Neural cell (in vitro differentiated cells): Measurements from ENCODE around the gene ITGB1. TPM values are rescaled to one million over a fixed set of nuclear protein-coding genes. Genes with fewer than 3 reads are reported as not detected.

ENCODE experiments used
- H2AFZ ChIP-seq: fragments of 200-600, 300-800 bp; sonication (generic), shearing (Covaris generic); 2 replicates; pipeline ENCODE4 v1.6.0; 2014; ENCODE audit warnings: low read depth, mild to moderate bottlenecking, antibody characterized with exemption, low read length, moderate library complexity
- H3F3A ChIP-seq: fragments of 200-600 bp; shearing (Covaris generic); 2 replicates; pipeline ENCODE4 v1.6.1; 2016; ENCODE audit warnings: mild to moderate bottlenecking, moderate library complexity, mixed read lengths, antibody characterized with exemption, low read length; ENCODE audit not compliant: insufficient read depth, poor library complexity, severe bottlenecking
- H3K27ac ChIP-seq: fragments of 200-600, 300-800 bp; sonication (generic), shearing (Covaris generic); 2 replicates; pipeline ENCODE4 v1.5.1; 2014; ENCODE audit warnings: mild to moderate bottlenecking, low read length, moderate library complexity
- H3K27me3 ChIP-seq: fragments of 300-800, 200-600 bp; sonication (generic), shearing (Covaris generic); 2 replicates; pipeline ENCODE4 v1.6.0; 2014; ENCODE audit warnings: mild to moderate bottlenecking, low read depth, low read length, moderate library complexity; ENCODE audit not compliant: insufficient read depth
- H3K36me3 ChIP-seq: fragments of 300-800, 200-600 bp; sonication (generic), shearing (Covaris generic); 2 replicates; pipeline ENCODE4 v1.5.1; 2014; ENCODE audit warnings: mild to moderate bottlenecking, antibody characterized with exemption, low read length, moderate library complexity; ENCODE audit not compliant: insufficient read depth
- H3K4me2 ChIP-seq: fragments of 300-800, 200-600 bp; sonication (generic), shearing (Covaris generic); 2 replicates; pipeline ENCODE4 v1.6.0; 2014; ENCODE audit warnings: mild to moderate bottlenecking, low read length
- H3K4me3 ChIP-seq: fragments of 300-800, 200-600 bp; sonication (generic), shearing (Covaris generic); 2 replicates; pipeline ENCODE4 v1.5.1; 2014; ENCODE audit warnings: mild to moderate bottlenecking, low read length, moderate library complexity
- H3K79me2 ChIP-seq: fragments of 200-600 bp; shearing (Covaris generic); replicated peaks from 2 replicates; pipeline ENCODE4 v1.6.0; 2014; ENCODE audit warnings: mild to moderate bottlenecking, low read length, moderate library complexity; ENCODE audit not compliant: insufficient read depth
- H3K9ac ChIP-seq: fragments of 300-800, 200-600 bp; sonication (generic), shearing (Covaris generic); 2 replicates; pipeline ENCODE4 v1.6.1; 2016; ENCODE audit warnings: mild to moderate bottlenecking, low read length, mixed read lengths
- H3K9me2 ChIP-seq: fragments of 200-600 bp; shearing (Covaris generic); 2 replicates; pipeline ENCODE4 v1.6.1; 2016; ENCODE audit warnings: mild to moderate bottlenecking, low read length, mixed read lengths; ENCODE audit not compliant: insufficient read depth
- H3K9me3 ChIP-seq: fragments of 200-600, 300-800 bp; sonication (generic), shearing (Covaris generic); 2 replicates; pipeline ENCODE4 v1.6.1; 2016; ENCODE audit warnings: mild to moderate bottlenecking, mixed run types, low read length, moderate library complexity, mixed read lengths
- H4K20me1 ChIP-seq: fragments of 200-600 bp; shearing (Covaris generic); 2 replicates; pipeline ENCODE4 v1.6.1; 2016; ENCODE audit warnings: mild to moderate bottlenecking, mixed run types; ENCODE audit not compliant: insufficient read depth
- EP300 ChIP-seq: fragments of 450-650 bp; conservative IDR thresholded peaks from 2 replicates; pipeline ENCODE4 v1.6.1; 2014; ENCODE audit warnings: antibody characterized with exemption, mild to moderate bottlenecking, moderate library complexity; ENCODE audit not compliant: poor library complexity, severe bottlenecking
- EZH2 ChIP-seq: fragments of 200-600, 300-800 bp; shearing (Covaris generic), sonication (generic); IDR thresholded peaks from 2 replicates; pipeline ENCODE4 v1.6.1; 2014; ENCODE audit warnings: antibody characterized with exemption, low read length, borderline replicate concordance, mild to moderate bottlenecking; ENCODE audit not compliant: insufficient read depth, poor library complexity, severe bottlenecking
- MXI1 ChIP-seq: fragments of 450-650 bp; conservative IDR thresholded peaks from 2 replicates; pipeline ENCODE4 v1.6.1; 2014; ENCODE audit warnings: antibody characterized with exemption, mild to moderate bottlenecking; ENCODE audit not compliant: poor library complexity, severe bottlenecking
- POLR2AphosphoS5 ChIP-seq: IDR thresholded peaks from 2 replicates; pipeline ENCODE4 v1.6.1; 2012
- RAD21 ChIP-seq: fragments of 450-650 bp; conservative IDR thresholded peaks from 2 replicates; pipeline ENCODE4 v1.6.1; 2014; ENCODE audit warnings: antibody characterized with exemption, mild to moderate bottlenecking, moderate library complexity
- SMC3 ChIP-seq: fragments of 450-650 bp; conservative IDR thresholded peaks from 2 replicates; pipeline ENCODE4 v1.6.1; 2014; ENCODE audit warnings: antibody characterized with exemption, mild to moderate bottlenecking, moderate library complexity; ENCODE audit not compliant: poor library complexity
- TAF1 ChIP-seq: IDR thresholded peaks from 2 replicates; pipeline ENCODE4 v1.6.1; 2012; ENCODE audit warnings: low read depth
- polyA plus RNA-seq: library from polyadenylated mRNA; depleted of rRNA; stranded (reverse); fragments of >200 nt; gene quantifications from 2 replicates; pipeline ENCODE4 v1.2.3, GENCODE V29; 2014
- TF ChIP-seq, protein P1 (sequence below): IDR thresholded peaks from 2 replicates; pipeline ENCODE4 v1.6.1; 2012; ENCODE audit warnings: borderline replicate concordance
- TF ChIP-seq, protein P2 (sequence below): fragments of 450-650 bp; IDR thresholded peaks from 2 replicates; pipeline ENCODE4 v1.5.1; 2014; ENCODE audit warnings: antibody characterized with exemption, mild to moderate bottlenecking, moderate library complexity; ENCODE audit not compliant: poor library complexity, severe bottlenecking

Gene ITGB1
- polyA plus RNA-seq, 1 donor from 2014 or later, result 62.4 TPM

DNA sequence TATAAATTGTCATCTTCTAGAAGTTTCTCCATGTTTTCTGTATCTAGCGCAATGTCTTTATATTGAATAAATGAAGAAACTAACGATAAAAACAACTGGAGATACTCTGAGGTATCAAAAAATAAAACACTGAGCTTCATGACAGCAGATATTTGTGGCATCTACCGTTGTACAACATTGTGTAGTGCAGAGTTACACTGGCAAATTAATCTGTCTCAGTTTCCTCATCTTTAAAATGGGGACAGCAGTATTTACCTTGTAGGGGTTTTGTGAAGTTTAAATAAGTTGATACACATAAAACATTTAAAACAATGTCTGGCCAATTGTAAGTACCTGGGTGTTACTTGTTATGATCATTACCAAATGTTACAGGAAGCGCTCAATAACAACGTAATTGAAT is 10.4 kb downstream of the ITGB1 start:
- Histone ChIP-seq H4K20me1 (no peaks in the 10 kb centered on the region), H3K9me3 (no peaks in the 10 kb centered on the region)
- TF ChIP-seq EP300, result no peak

DNA sequence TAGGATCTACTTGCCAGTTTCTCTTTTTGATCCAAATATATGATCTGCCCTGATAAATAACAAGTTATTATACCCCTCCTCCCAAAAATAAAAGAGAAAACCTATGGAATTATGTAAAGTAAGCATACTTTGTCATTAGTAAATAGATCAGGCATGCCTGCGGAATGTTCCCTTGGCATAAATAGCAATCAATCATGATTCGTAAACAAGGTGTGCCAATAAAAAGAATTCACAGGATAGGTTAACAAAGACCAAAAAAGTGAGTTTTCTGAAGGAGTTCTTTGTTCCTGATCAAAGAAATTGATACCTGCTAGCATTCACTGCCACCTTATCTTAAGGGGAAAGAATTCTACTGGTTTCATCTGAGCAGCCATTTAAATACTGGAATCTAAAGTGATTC is 11.9 kb downstream of the ITGB1 start:
- no peaks in the 10 kb centered on the region for H3K27me3 ChIP-seq
- H3K9me3 ChIP-seq, result no peaks in the 10 kb centered on the region
- H3K4me3 ChIP-seq, result no peak overlapping the region
- no peak overlapping the region for H3K4me2 ChIP-seq
- H3K9me2 ChIP-seq, result no peaks in the 10 kb centered on the region
- TF ChIP-seq, protein P1, sequence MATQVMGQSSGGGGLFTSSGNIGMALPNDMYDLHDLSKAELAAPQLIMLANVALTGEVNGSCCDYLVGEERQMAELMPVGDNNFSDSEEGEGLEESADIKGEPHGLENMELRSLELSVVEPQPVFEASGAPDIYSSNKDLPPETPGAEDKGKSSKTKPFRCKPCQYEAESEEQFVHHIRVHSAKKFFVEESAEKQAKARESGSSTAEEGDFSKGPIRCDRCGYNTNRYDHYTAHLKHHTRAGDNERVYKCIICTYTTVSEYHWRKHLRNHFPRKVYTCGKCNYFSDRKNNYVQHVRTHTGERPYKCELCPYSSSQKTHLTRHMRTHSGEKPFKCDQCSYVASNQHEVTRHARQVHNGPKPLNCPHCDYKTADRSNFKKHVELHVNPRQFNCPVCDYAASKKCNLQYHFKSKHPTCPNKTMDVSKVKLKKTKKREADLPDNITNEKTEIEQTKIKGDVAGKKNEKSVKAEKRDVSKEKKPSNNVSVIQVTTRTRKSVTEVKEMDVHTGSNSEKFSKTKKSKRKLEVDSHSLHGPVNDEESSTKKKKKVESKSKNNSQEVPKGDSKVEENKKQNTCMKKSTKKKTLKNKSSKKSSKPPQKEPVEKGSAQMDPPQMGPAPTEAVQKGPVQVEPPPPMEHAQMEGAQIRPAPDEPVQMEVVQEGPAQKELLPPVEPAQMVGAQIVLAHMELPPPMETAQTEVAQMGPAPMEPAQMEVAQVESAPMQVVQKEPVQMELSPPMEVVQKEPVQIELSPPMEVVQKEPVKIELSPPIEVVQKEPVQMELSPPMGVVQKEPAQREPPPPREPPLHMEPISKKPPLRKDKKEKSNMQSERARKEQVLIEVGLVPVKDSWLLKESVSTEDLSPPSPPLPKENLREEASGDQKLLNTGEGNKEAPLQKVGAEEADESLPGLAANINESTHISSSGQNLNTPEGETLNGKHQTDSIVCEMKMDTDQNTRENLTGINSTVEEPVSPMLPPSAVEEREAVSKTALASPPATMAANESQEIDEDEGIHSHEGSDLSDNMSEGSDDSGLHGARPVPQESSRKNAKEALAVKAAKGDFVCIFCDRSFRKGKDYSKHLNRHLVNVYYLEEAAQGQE, result no peak
- TF ChIP-seq, protein P2, sequence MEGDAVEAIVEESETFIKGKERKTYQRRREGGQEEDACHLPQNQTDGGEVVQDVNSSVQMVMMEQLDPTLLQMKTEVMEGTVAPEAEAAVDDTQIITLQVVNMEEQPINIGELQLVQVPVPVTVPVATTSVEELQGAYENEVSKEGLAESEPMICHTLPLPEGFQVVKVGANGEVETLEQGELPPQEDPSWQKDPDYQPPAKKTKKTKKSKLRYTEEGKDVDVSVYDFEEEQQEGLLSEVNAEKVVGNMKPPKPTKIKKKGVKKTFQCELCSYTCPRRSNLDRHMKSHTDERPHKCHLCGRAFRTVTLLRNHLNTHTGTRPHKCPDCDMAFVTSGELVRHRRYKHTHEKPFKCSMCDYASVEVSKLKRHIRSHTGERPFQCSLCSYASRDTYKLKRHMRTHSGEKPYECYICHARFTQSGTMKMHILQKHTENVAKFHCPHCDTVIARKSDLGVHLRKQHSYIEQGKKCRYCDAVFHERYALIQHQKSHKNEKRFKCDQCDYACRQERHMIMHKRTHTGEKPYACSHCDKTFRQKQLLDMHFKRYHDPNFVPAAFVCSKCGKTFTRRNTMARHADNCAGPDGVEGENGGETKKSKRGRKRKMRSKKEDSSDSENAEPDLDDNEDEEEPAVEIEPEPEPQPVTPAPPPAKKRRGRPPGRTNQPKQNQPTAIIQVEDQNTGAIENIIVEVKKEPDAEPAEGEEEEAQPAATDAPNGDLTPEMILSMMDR, result no peak
- TF ChIP-seq POLR2AphosphoS5, result no peak
- no peak for TF ChIP-seq SMC3
- TF ChIP-seq RAD21, result no peak
- no peak for TF ChIP-seq EZH2
- no peak for TF ChIP-seq MXI1
- TF ChIP-seq EP300, result no peak
- no peak for TF ChIP-seq TAF1
- no peak overlapping the region for H3K9ac ChIP-seq
- H3K79me2 ChIP-seq, result peaks cover 95% of the 10 kb centered on the region
- H4K20me1 ChIP-seq, result no peaks in the 10 kb centered on the region
- no peaks in the 10 kb centered on the region for H3K36me3 ChIP-seq
- no peak overlapping the region for H2AFZ ChIP-seq
- no peak overlapping the region for H3K27ac ChIP-seq
- no peaks in the 10 kb centered on the region for H3F3A ChIP-seq

More for the DNA sequence above, 10.4 kb downstream of the ITGB1 start:
- H3K36me3 ChIP-seq, result no peaks in the 10 kb centered on the region
- no peaks in the 10 kb centered on the region for H3K9me2 ChIP-seq
- H3K9ac ChIP-seq, result no peak overlapping the region
- no peak overlapping the region for H3K4me3 ChIP-seq
- H2AFZ ChIP-seq, result no peak overlapping the region
- peaks cover 93% of the 10 kb centered on the region for H3K79me2 ChIP-seq
- no peak overlapping the region for H3K27ac ChIP-seq
- no peak overlapping the region for H3K4me2 ChIP-seq
- no peaks in the 10 kb centered on the region for H3F3A ChIP-seq
- no peaks in the 10 kb centered on the region for H3K27me3 ChIP-seq
